GM12878 (cell line): Measurements from ENCODE around the gene CNTNAP2. TPM values are rescaled to one million over a fixed set of nuclear protein-coding genes. Genes with fewer than 3 reads are reported as not detected.

Experiments used
- ATF2 ChIP-seq: IDR thresholded peaks from 2 replicates; pipeline ENCODE4 v1.6.1; 2012; ENCODE audit warnings: low read length, inconsistent platforms
- BMI1 ChIP-seq: fragments of 450-650 bp; IDR thresholded peaks from 2 replicates; pipeline ENCODE4 v1.6.1; 2016; ENCODE audit warnings: mild to moderate bottlenecking, moderate library complexity, borderline replicate concordance
- CBX3 ChIP-seq: fragments of 200-600 bp; sonication (generic); IDR thresholded peaks from 2 replicates; pipeline ENCODE4 v1.6.1; 2016; ENCODE audit warnings: low read depth, borderline replicate concordance
- CHD1 ChIP-seq: IDR thresholded peaks from 2 replicates; pipeline ENCODE4 v1.6.1; 2012; ENCODE audit warnings: low read depth, low read length, improper control_type of control experiment
- ELK1 ChIP-seq: IDR thresholded peaks from 2 replicates; pipeline ENCODE4 v1.6.1; 2012; ENCODE audit warnings: low read depth, low read length, improper control_type of control experiment
- FOXM1 ChIP-seq: IDR thresholded peaks from 2 replicates; pipeline ENCODE4 v1.6.1; 2012; ENCODE audit warnings: low read depth, mild to moderate bottlenecking, inconsistent platforms, low read length, moderate library complexity
- HSF1 ChIP-seq: fragments of 150-350 bp; IDR thresholded peaks from 2 replicates; pipeline ENCODE4 v1.6.1; 2014; ENCODE audit warnings: mild to moderate bottlenecking, low read depth, low read length
- IKZF1 ChIP-seq: fragments of 450-650 bp; conservative IDR thresholded peaks from 2 replicates; pipeline ENCODE4 v1.6.1; 2017; ENCODE audit warnings: antibody characterized with exemption, mild to moderate bottlenecking
- JUNB ChIP-seq: IDR thresholded peaks from 2 replicates; pipeline ENCODE4 v1.6.1; 2016; ENCODE audit warnings: antibody characterized with exemption, mild to moderate bottlenecking
- KLF5 ChIP-seq: fragments of 450-650 bp; IDR thresholded peaks from 2 replicates; pipeline ENCODE4 v1.6.1; 2014; ENCODE audit warnings: mild to moderate bottlenecking; ENCODE audit not compliant: partially characterized antibody
- NFYA ChIP-seq: IDR thresholded peaks from 2 replicates; pipeline ENCODE4 v1.6.1; 2011; ENCODE audit warnings: low read depth, mild to moderate bottlenecking, low read length, improper control_type of control experiment, borderline replicate concordance
- NR2C2 ChIP-seq: IDR thresholded peaks from 2 replicates; pipeline ENCODE4 v1.6.1; 2011; ENCODE audit warnings: borderline replicate concordance, low read depth; ENCODE audit not compliant: control insufficient read depth, insufficient read length
- NR2F1 ChIP-seq: fragments of 450-650 bp; conservative IDR thresholded peaks from 2 replicates; pipeline ENCODE4 v1.6.1; 2017; ENCODE audit warnings: mild to moderate bottlenecking
- PBX3 ChIP-seq: IDR thresholded peaks from 2 replicates; pipeline ENCODE4 v1.6.1; 2011; ENCODE audit warnings: mild to moderate bottlenecking, low read depth, low read length, moderate library complexity; ENCODE audit not compliant: insufficient replicate concordance
- POU2F2 ChIP-seq: IDR thresholded peaks from 3 replicates; pipeline ENCODE4 v1.6.1; 2011; ENCODE audit warnings: low read depth, mild to moderate bottlenecking, low read length, borderline replicate concordance
- RELB ChIP-seq: fragments of 450-650 bp; IDR thresholded peaks from 2 replicates; pipeline ENCODE4 v1.6.1; 2017; ENCODE audit warnings: low read depth, mild to moderate bottlenecking, moderate library complexity
- RUNX3 ChIP-seq: IDR thresholded peaks from 2 replicates; pipeline ENCODE4 v1.6.1; 2012; ENCODE audit warnings: low read length, inconsistent platforms
- SMAD1 ChIP-seq: fragments of 450-650 bp; IDR thresholded peaks from 2 replicates; pipeline ENCODE4 v1.6.1; 2018; ENCODE audit warnings: mild to moderate bottlenecking, low read depth; ENCODE audit not compliant: partially characterized antibody
- TCF12 ChIP-seq: IDR thresholded peaks from 2 replicates; pipeline ENCODE4 v1.6.1; 2011; ENCODE audit warnings: low read depth, mild to moderate bottlenecking, low read length
- ZNF217 ChIP-seq: fragments of 450-650 bp; IDR thresholded peaks from 2 replicates; pipeline ENCODE4 v1.6.1; 2017; ENCODE audit warnings: antibody characterized with exemption, mild to moderate bottlenecking
- ZNF622 ChIP-seq: fragments of 450-650 bp; IDR thresholded peaks from 2 replicates; pipeline ENCODE4 v1.6.1; 2017; ENCODE audit warnings: mild to moderate bottlenecking, inconsistent platforms
- polyA plus RNA-seq, 11 experiments: library from polyadenylated mRNA; depleted of rRNA in 4 of 11; unstranded in 6 of 11; stranded (reverse) in 5 of 11; fragments of >200 nt; fragmentation: Nextera tagmentation in 4 of 11; fragmentation: Illumina TruSeq in 1 of 11; extraction: Ambion mirVana in 4 of 11; extraction: Trizol in 1 of 11; gene quantifications; 1 replicate in 1 of 11; 2 replicates in 10 of 11; pipeline versions ENCODE4 v1.2.1 to v1.2.3, GENCODE V29; 2011 to 2016; ENCODE audit warnings: inconsistent platforms in 2 of 11, missing spikeins in 2 of 11, low read depth in 1 of 11
- total RNA-seq, 4 experiments: library from RNA; depleted of rRNA in 3 of 4; stranded (reverse); fragments of >200 nt in 3 of 4; fragmentation: Illumina TruSeq in 1 of 4; extraction: Trizol in 1 of 4; gene quantifications; 2 replicates each; pipeline versions ENCODE4 v1.2.1 to v1.2.3, GENCODE V29; 2013 to 2021

The CNTNAP2 gene
- total and polyA plus RNA-seq, 10 of the 15 experiments (the other 5 are each of a cell fraction or from before 2014, with no cell fraction given): 0.03 to 0.08 (median 0.03) TPM; not detected in 7

GRCh38 chr7:148253629-148254028 is 2137.0 kb downstream of the CNTNAP2 start (continued):
- TF ChIP-seq SMAD1: no peak
- TF ChIP-seq RUNX3: peak; percentile 91
- TF ChIP-seq RELB: no peak
- TF ChIP-seq NR2F1: no peak
- no peak for TF ChIP-seq KLF5
- TF ChIP-seq HSF1: no peak
- TF ChIP-seq ZNF217: no peak
- no peak for TF ChIP-seq IKZF1
- no peak for TF ChIP-seq ZNF622
- TF ChIP-seq CHD1: no peak
- peak; percentile 66; the same call in 1 of the 2 replicates for TF ChIP-seq FOXM1
- TF ChIP-seq POU2F2: peak; percentile 95
- no peak for TF ChIP-seq BMI1
- TF ChIP-seq JUNB: peak; percentile 83
- TF ChIP-seq NR2C2: no peak
- TF ChIP-seq PBX3: no peak
- no peak for TF ChIP-seq NFYA
- TF ChIP-seq CBX3: no peak
- TF ChIP-seq ATF2: peak; percentile 89
- no peak for TF ChIP-seq ELK1
- TF ChIP-seq TCF12: peak; percentile 84; the same call in 1 of the 2 replicates
